ENCODE results near the gene YWHAE. TPM values are rescaled to one million over a fixed set of nuclear protein-coding genes. Genes with fewer than 3 reads are reported as not detected.

Gene YWHAE
- total and polyA plus RNA-seq, 2 of the 4 experiments (the other 2 are of a cell fraction): 358 to 774 TPM

- no peak for TF ChIP-seq POLR2A (IDR thresholded peaks at IDR 0.05; ENCODE audit: low read depth, low read length)
Observed at GRCh38 chr17:1374431-1375177, 25.4 kb downstream of the YWHAE start (continued).

- Histone ChIP-seq H3K9ac (ENCODE audit: low read depth, low read length) (no peak overlapping the region), H4K91ac (ENCODE audit: insufficient read depth, low read depth, low read length) (no peak overlapping the region), H3K23ac (ENCODE audit: low read depth, low read length) (no peak overlapping the region), H2BK5ac (ENCODE audit: low read depth, low read length, poor library complexity, severe bottlenecking) (no peak overlapping the region), H2BK120ac (ENCODE audit: low read depth, low read length) (no peak overlapping the region), H4K8ac (ENCODE audit: low read depth in 2 of 2, low read length in 2 of 2) (no peak overlapping the region), H3K4me1 (ENCODE audit: control insufficient read depth, insufficient read depth, low read length) (peaks cover 23% of the 10 kb centered on the region), H2BK20ac (ENCODE audit: low read depth, low read length) (no peak overlapping the region), H4K20me1 (ENCODE audit: insufficient read depth, low read length) (peaks cover 100% of the 10 kb centered on the region), H3K27me3 (ENCODE audit: control insufficient read depth, insufficient read depth, low read length) (no peaks in the 10 kb centered on the region), H3K27ac (ENCODE audit: insufficient read depth, low read length) (no peak overlapping the region), H3K14ac (replicated peaks; ENCODE audit: low read depth, low read length) (no peak overlapping the region), H4K5ac (ENCODE audit: low read depth, low read length) (no peak overlapping the region), H3K4me3 (ENCODE audit: insufficient read depth, low read depth, low read length) (no peak overlapping the region), H2AK5ac (ENCODE audit: low read depth, low read length) (no peak overlapping the region), H3K36me3 (ENCODE audit: control insufficient read depth, insufficient read depth, low read length) (peaks cover 14% of the 10 kb centered on the region), H3K4ac (ENCODE audit: low read depth, low read length) (no peak overlapping the region), H3K18ac (ENCODE audit: low read depth, low read length) (no peak overlapping the region), H2BK15ac (ENCODE audit: low read depth, low read length) (no peak overlapping the region), H3K4me2 (ENCODE audit: low read depth, low read length) (no peak overlapping the region), H3K56ac (ENCODE audit: extremely low read depth, insufficient read depth, low read length) (no peak overlapping the region), H3K9me3 (ENCODE audit: control insufficient read depth, insufficient read depth, low read length) (no peaks in the 10 kb centered on the region), H3K79me1 (ENCODE audit: low read depth in 1 of 2, low read length in 2 of 2) (peaks cover 0 to 61% of the 10 kb centered on the region in 2 experiments; a peak in 2 of 4 replicates), H2AFZ (replicated peaks; ENCODE audit: low read length, poor library complexity) (no peak overlapping the region), H2AK9ac (replicated peaks; ENCODE audit: low read depth, low read length, poor library complexity) (no peak overlapping the region), H3K9me1 (ENCODE audit: insufficient read depth, low read length) (peaks cover 34% of the 10 kb centered on the region)
- 89% methylated on average over 3 of the region's 9 CpGs; no CpG with 5 or more reads in 1 of the 2 experiments for WGBS, 2 experiments (ENCODE audit: extremely low coverage in 2 of 2, insufficient read length in 1 of 2)
- DNase-seq (no peak), ATAC-seq (ENCODE audit: low read depth) (no peak)
- in situ Hi-C loops (cut with MboI; ENCODE audit: low sequenced_read_pairs): no loop called here
- POLR2A ChIA-PET (ENCODE audit: unreplicated experiment): no interaction called here
- CTCF ChIA-PET: interaction anchor here (0.7 kb wide), 1 partner anchor 601 kb away, joined by 4 read pairs; no protein-coding TSS in a partner anchor
- no TSS peak for BruUV-seq (replicated peaks)
- intact Hi-C loops (cut with micrococcal nuclease): no loop called here
- dilution Hi-C loops (cut with HindIII; ENCODE audit: low sequenced_read_pairs, unreplicated experiment): no loop called here
- TF ChIP-seq MAFK (IDR thresholded peaks at IDR 0.05; ENCODE audit: low read depth, low read length) (no peak), RCOR1 (IDR thresholded peaks at IDR 0.05; ENCODE audit: insufficient replicate concordance, low read length) (no peak), BHLHE40 (IDR thresholded peaks at IDR 0.05; ENCODE audit: low read depth, low read length) (no peak), MXI1 (IDR thresholded peaks at IDR 0.05; ENCODE audit: borderline replicate concordance, low read depth, low read length) (no peak), MAZ (IDR thresholded peaks at IDR 0.05; ENCODE audit: borderline replicate concordance, low read depth, low read length) (no peak), CEBPB (IDR thresholded peaks at IDR 0.05; ENCODE audit: low read depth, low read length) (no peak), RFX5 (IDR thresholded peaks at IDR 0.05; ENCODE audit: low read depth, low read length) (no peak), FOS (IDR thresholded peaks at IDR 0.05; ENCODE audit: low read depth, low read length) (no peak), ELK1 (IDR thresholded peaks at IDR 0.05; ENCODE audit: borderline replicate concordance, low read depth, low read length) (no peak), NFE2L2 (IDR thresholded peaks at IDR 0.05; ENCODE audit: low read depth, low read length) (no peak), SMC3 (IDR thresholded peaks at IDR 0.05; ENCODE audit: low read depth, low read length) (no peak), POLR2A (IDR thresholded peaks at IDR 0.05; ENCODE audit: low read depth, low read length) (no peak), USF2 (IDR thresholded peaks at IDR 0.05; ENCODE audit: low read depth, low read length) (no peak), CHD1 (IDR thresholded peaks at IDR 0.05; ENCODE audit: low read depth, low read length) (no peak)
Observed at GRCh38 chr17:1373707-1374237, 26.2 kb downstream of the YWHAE start.
